Right renal pelvis (tissue), 4 donors: ENCODE measurements around the gene DHX38. TPM values are rescaled to one million over a fixed set of nuclear protein-coding genes. Genes with fewer than 3 reads are reported as not detected.
"Not testable (repeated sequence)": the region's sequence is repeated elsewhere in the genome, so short reads cannot be mapped to it uniquely, and the experiment has no call there.

Source experiments
- DNase-seq, 4 donors: peaks; one replicate each; pipeline ENCODE4 v3.0.0-alpha.2; 2013; ENCODE audit warnings: low read depth in 4 of 4, low spot score in 3 of 4, missing footprints in 1 of 4
- polyA plus RNA-seq, 4 donors: library from polyadenylated mRNA; unstranded; fragments of 120-200 nt; gene quantifications; one replicate each; pipeline ENCODE4 v1.2.1, GENCODE V29; 2013; ENCODE audit not compliant: insufficient read length in 4 of 4

The DHX38 gene
- polyA plus RNA-seq, 4 donors = 61.3 to 70.3 (median 63.3) TPM

- DNase-seq = not testable (repeated sequence)
Observed at GRCh38 chr16:72076991-72077706, 16.5 kb upstream of the DHX38 start.

- no peak for DNase-seq
Observed at GRCh38 chr16:72083778-72084404, 9.8 kb upstream of the DHX38 start.

- no peak for DNase-seq
Observed at GRCh38 chr16:72084445-72084844, 9.2 kb upstream of the DHX38 start.

- DNase-seq = no peak
Observed at GRCh38 chr16:72085002-72085401, 8.6 kb upstream of the DHX38 start.

GRCh38 chr16:72091217-72091616 lies 2.4 kb upstream of the DHX38 start:
- DNase-seq = no peak

GRCh38 chr16:72092832-72093447 lies 707 bp upstream of the DHX38 start:
- DNase-seq = peak in 1 of 4 donors; percentile 7

GRCh38 chr16:72094266-72094610 lies 591 bp downstream of the DHX38 start:
- no peak for DNase-seq

- DNase-seq = no peak
Observed at GRCh38 chr16:72098936-72099335, 5.3 kb downstream of the DHX38 start.

GRCh38 chr16:72099377-72099818 lies 5.8 kb downstream of the DHX38 start:
- DNase-seq = peak in 2 of 4 donors; percentile 13 to 33

GRCh38 chr16:72101195-72101594 lies 7.5 kb downstream of the DHX38 start:
- no peak for DNase-seq

GRCh38 chr16:72104905-72105304 lies 11.3 kb downstream of the DHX38 start:
- DNase-seq = no peak

GRCh38 chr16:72105978-72106377 lies 12.3 kb downstream of the DHX38 start:
- DNase-seq = no peak

- no peak for DNase-seq
Observed at GRCh38 chr16:72107371-72107770, 13.7 kb downstream of the DHX38 start.

GRCh38 chr16:72108353-72109102 lies 14.9 kb downstream of the DHX38 start:
- DNase-seq = no peak

GRCh38 chr16:72109300-72109699 lies 15.7 kb downstream of the DHX38 start:
- DNase-seq = no peak

- no peak for DNase-seq
Observed at GRCh38 chr16:72109966-72110530, 16.4 kb downstream of the DHX38 start.

GRCh38 chr16:72110662-72111615 lies 17.3 kb downstream of the DHX38 start:
- no peak for DNase-seq

GRCh38 chr16:72111657-72112451 lies 18.2 kb downstream of the DHX38 start:
- DNase-seq = no peak

GRCh38 chr16:72112452-72112792 lies 18.8 kb downstream of the DHX38 start:
- DNase-seq = no peak
